Stomach (tissue), 9 donors: ENCODE measurements around the gene GTF2A1L. TPM values are rescaled to one million over a fixed set of nuclear protein-coding genes. Genes with fewer than 3 reads are reported as not detected.

ENCODE experiments used
- DNase-seq, 2 donors: peaks; one replicate each; pipeline versions ENCODE4 v3.0.0 to v3.0.0-alpha.2; 2013 to 2019
- H3K27ac ChIP-seq, 5 donors: fragments of 200-600 bp in 4 of 5; sonication (generic) in 4 of 5; one replicate each; pipeline ENCODE4 v1.5.1; 2013 to 2019; ENCODE audit warnings: mild to moderate bottlenecking in 1 of 5, moderate library complexity in 1 of 5
- H3K27me3 ChIP-seq, 3 donors: fragments of 200-600 bp; sonication (generic); one replicate each; pipeline ENCODE4 v1.5.1; 2017 to 2019; ENCODE audit warnings: mixed run types in 1 of 3
- H3K36me3 ChIP-seq, 4 donors: fragments of 200-600 bp; sonication (generic); 1 replicate in 3 of 4; 2 replicates in 1 of 4; pipeline ENCODE4 v1.5.1; 2016 to 2019
- H3K4me1 ChIP-seq, 4 donors: fragments of 200-600 bp; sonication (generic); one replicate each; pipeline ENCODE4 v1.5.1; 2016 to 2019
- H3K4me3 ChIP-seq, 4 donors: fragments of 200-600 bp; sonication (generic) in 3 of 4; one replicate each; pipeline ENCODE4 v1.5.1; 2016 to 2019; ENCODE audit warnings: mild to moderate bottlenecking in 1 of 4
- H3K9me3 ChIP-seq, 4 donors: fragments of 200-600 bp; sonication (generic); one replicate each; pipeline ENCODE4 v1.5.1; 2016 to 2019
- CTCF ChIP-seq, 7 experiments: fragments of 450-650 bp in 4 of 7; fragments of 200-600 bp in 3 of 7; sonication (generic) in 3 of 7; IDR thresholded peaks; one replicate each; pipeline ENCODE4 v1.5.1; 2016 to 2019; ENCODE audit warnings: antibody characterized with exemption in 7 of 7, control low read depth in 2 of 7, mild to moderate bottlenecking in 1 of 7
- EP300 ChIP-seq: sonication (generic); formaldehyde crosslinking; IDR thresholded peaks from one replicate; pipeline ENCODE4 v1.6.1; 2017; ENCODE audit warnings: antibody characterized with exemption
- POLR2A ChIP-seq, 4 donors: fragments of 450-650 bp; IDR thresholded peaks; one replicate each; pipeline ENCODE4 v1.6.1; 2016; ENCODE audit warnings: antibody characterized with exemption in 4 of 4, control low read depth in 2 of 4, mild to moderate bottlenecking in 1 of 4, moderate library complexity in 1 of 4
- POLR2AphosphoS5 ChIP-seq, 3 donors: sonication (generic); formaldehyde crosslinking; IDR thresholded peaks; one replicate each; pipeline ENCODE4 v1.6.1; 2016; ENCODE audit warnings: antibody characterized with exemption in 3 of 3
- WGBS, 5 donors: extraction: QIAGEN DNeasy Blood & Tissue Kit in 3 of 5; methylation state at CpG; one replicate each; pipeline versions ENCODE4 v1.1.5 to v1.1.7; 2013 to 2018; 5-methylcytosine and 5-hydroxymethylcytosine counted together
- intact Hi-C: fragments of 100-400 bp; cut with DNase I; formaldehyde crosslinking; loops from one replicate; pipeline ENCODE4 v1.15.1; 2023; ENCODE audit warnings: low total_unique reads
- polyA plus RNA-seq, 3 donors: library from polyadenylated mRNA; stranded (reverse); fragments of 200-250 nt; gene quantifications; one replicate each; pipeline ENCODE4 v1.2.3, GENCODE V29; 2013
- total RNA-seq, 5 donors: library from RNA; depleted of rRNA; stranded (reverse); fragments of >200 nt; gene quantifications; one replicate each; pipeline versions ENCODE4 v1.1.0 to v1.2.3, GENCODE V29; 2014 to 2016
- donor health status: healthy with polysubstance abuse.
- donor health status: Bipolar disorder and iron deficiency.
- donor health status: healthy.

Gene GTF2A1L
- total and polyA plus RNA-seq, 8 donors: 1.8 to 306 (median 5.7) TPM; not detected in 2

- H3K4me3 ChIP-seq: no peak overlapping the region
- no peak overlapping the region for H3K27ac ChIP-seq
- WGBS, 5 donors: 29 to 38% (median 31%) methylated on average over 4 of the region's 4 CpGs
- H3K4me1 ChIP-seq: peaks cover 0 to 10% (median 2%) of the 10 kb centered on the region in 4 donors
- H3K9me3 ChIP-seq: no peaks in the 10 kb centered on the region
- DNase-seq: peak in 1 of 2 donors; percentile 74
- intact Hi-C loops: no loop called here
- no peaks in the 10 kb centered on the region for H3K27me3 ChIP-seq
- H3K36me3 ChIP-seq: peaks cover 0 to 29% (median 14%) of the 10 kb centered on the region in 4 donors
- TF ChIP-seq POLR2A (IDR thresholded peaks at IDR 0.05) (no peak), EP300 (no peak), POLR2AphosphoS5 (IDR thresholded peaks at IDR 0.05) (no peak), CTCF (IDR thresholded peaks at IDR 0.05) (peak in 5 of 7 experiments; percentile 14 to 54 (median 33))
Observed at GRCh38 chr2:48600204-48600813, 17.3 kb upstream of the GTF2A1L start.

GRCh38 chr2:48600917-48601316 lies 16.7 kb upstream of the GTF2A1L start:
- H3K4me1 ChIP-seq: peaks cover 0 to 10% (median 2%) of the 10 kb centered on the region in 4 donors
- H3K36me3 ChIP-seq: peaks cover 0 to 29% (median 13%) of the 10 kb centered on the region in 4 donors
- no peaks in the 10 kb centered on the region for H3K27me3 ChIP-seq
- DNase-seq: no peak
- H3K27ac ChIP-seq: no peak overlapping the region
- no peaks in the 10 kb centered on the region for H3K9me3 ChIP-seq
- WGBS, 5 donors: 64 to 79% (median 76%) methylated on average over 3 of the region's 3 CpGs
- intact Hi-C loops: no loop called here
- no peak overlapping the region for H3K4me3 ChIP-seq
- no peak for TF ChIP-seq POLR2A (IDR thresholded peaks at IDR 0.05)
- TF ChIP-seq CTCF (IDR thresholded peaks at IDR 0.05): no peak
- TF ChIP-seq POLR2AphosphoS5 (IDR thresholded peaks at IDR 0.05): no peak
- no peak for TF ChIP-seq EP300

GRCh38 chr2:48601349-48601748 lies 16.3 kb upstream of the GTF2A1L start:
- TF ChIP-seq POLR2AphosphoS5 (IDR thresholded peaks at IDR 0.05) (no peak), POLR2A (IDR thresholded peaks at IDR 0.05) (no peak), CTCF (IDR thresholded peaks at IDR 0.05) (no peak), EP300 (no peak)
- 34 to 55% (median 50%) methylated on average over 7 of the region's 7 CpGs for WGBS, 5 donors

GRCh38 chr2:48605482-48606175 lies 12.0 kb upstream of the GTF2A1L start:
- Histone ChIP-seq H3K36me3 (peaks cover 0 to 13% (median 0%) of the 10 kb centered on the region in 4 donors), H3K4me1 (no peaks in the 10 kb centered on the region), H3K27ac (no peak overlapping the region), H3K4me3 (no peak overlapping the region), H3K9me3 (no peaks in the 10 kb centered on the region), H3K27me3 (no peaks in the 10 kb centered on the region)
- no peak for TF ChIP-seq POLR2A (IDR thresholded peaks at IDR 0.05)
- TF ChIP-seq EP300: no peak
- no peak for TF ChIP-seq CTCF (IDR thresholded peaks at IDR 0.05)
- TF ChIP-seq POLR2AphosphoS5 (IDR thresholded peaks at IDR 0.05): no peak
- DNase-seq: no peak
- WGBS, 5 donors: 75 to 88% (median 83%) methylated on average over 5 of the region's 5 CpGs
- intact Hi-C loops: no loop called here

More at GRCh38 chr2:48601349-48601748, 16.3 kb upstream of the GTF2A1L start:
- Histone ChIP-seq H3K9me3 (no peaks in the 10 kb centered on the region), H3K27ac (no peak overlapping the region), H3K4me3 (no peak overlapping the region), H3K27me3 (no peaks in the 10 kb centered on the region), H3K36me3 (peaks cover 0 to 29% (median 13%) of the 10 kb centered on the region in 4 donors), H3K4me1 (peaks cover 0 to 10% (median 2%) of the 10 kb centered on the region in 4 donors)
- intact Hi-C loops: no loop called here
- DNase-seq: peak in 1 of 2 donors; percentile 38
